Endometrium (tissue), 2 donors: ENCODE data around the gene SIVA1.
"Not testable (repeated sequence)": the region's sequence is repeated elsewhere in the genome, so short reads cannot be mapped to it uniquely, and the experiment has no call there.

Experiments
- FAIRE-seq: peaks from 2 replicates; lab custom pipeline; 2012; peaks lifted over from hg19 to GRCh38; lab: Jason Lieb, UNC
- donor health status: control.
- donor health status: control.

Gene SIVA1

DNA sequence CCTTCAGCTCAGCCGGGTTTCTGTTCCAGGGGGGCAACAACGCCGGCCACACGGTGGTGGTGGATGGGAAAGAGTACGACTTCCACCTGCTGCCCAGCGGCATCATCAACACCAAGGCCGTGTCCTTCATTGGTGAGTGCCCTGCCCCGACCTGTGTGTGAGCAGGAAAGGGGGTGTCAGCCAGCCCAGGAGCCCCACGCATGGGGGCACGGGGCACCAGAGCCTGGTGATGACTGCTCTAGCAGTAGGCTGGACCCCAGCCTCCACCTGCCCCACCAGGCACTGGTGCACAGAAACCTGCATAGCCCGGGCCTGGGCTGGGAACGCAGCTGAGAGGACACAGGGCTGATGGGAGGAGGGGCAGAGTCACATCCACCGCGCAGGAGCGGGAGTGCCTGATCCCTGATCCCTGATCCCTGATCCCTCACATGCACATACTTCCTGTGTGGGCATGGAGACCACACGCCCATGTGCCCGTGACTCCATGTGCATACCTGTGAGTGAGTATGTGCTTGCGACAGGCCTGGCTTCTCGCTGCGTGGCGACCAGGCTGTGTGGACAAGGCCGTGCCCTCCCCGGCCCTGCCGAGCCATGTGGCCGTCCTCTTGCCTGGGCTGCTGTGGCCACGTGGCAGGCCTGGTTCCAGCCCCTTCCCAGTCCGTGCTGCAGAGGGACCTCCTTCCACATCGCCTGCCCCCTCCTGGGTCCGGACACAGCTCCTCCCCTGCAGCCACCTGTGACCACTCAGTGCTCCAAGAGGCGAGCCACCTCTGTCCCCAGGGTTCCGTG lies 17.8 kb upstream of the SIVA1 start:
- FAIRE-seq: no peak

DNA sequence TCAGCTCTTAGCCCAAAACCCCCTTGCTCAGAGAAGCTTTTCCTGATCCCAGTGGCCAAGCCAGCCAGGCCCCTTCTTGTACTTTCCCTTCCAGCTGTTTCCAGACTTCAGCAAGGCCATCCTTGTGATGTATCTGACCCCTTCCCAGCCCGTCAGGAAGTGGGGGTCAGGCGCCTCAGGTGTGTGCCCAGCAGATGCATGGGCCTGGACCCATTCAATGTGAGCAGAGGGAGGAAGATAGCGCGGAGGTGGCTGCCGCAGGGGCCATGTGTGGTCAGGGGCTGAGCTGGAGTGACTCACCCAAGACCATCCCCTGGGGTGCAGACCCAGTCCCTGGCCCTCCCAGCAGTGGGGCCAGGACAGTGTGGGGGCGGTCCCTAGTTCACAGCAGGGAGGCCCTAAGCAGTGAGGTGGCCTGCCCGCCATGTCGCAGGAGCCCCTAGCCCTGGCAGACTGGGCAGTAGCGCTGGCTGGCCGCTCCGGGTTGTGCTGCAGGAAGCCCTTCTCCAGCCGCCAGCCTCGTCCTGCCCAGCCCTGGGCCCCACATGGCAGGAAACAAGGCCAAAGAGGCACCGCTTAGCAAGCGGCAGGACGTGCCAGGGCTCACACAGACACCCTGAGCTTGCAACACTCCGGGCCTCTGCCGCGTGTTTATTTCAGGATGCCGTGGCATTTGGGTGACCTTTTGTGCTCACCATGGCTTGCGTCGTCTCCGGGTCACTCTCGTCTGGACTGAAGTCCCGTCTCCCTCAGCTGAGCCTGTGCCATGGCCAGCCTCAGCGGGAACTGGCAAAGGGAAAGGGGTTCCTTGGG lies 16.9 kb upstream of the SIVA1 start:
- FAIRE-seq: no peak

DNA sequence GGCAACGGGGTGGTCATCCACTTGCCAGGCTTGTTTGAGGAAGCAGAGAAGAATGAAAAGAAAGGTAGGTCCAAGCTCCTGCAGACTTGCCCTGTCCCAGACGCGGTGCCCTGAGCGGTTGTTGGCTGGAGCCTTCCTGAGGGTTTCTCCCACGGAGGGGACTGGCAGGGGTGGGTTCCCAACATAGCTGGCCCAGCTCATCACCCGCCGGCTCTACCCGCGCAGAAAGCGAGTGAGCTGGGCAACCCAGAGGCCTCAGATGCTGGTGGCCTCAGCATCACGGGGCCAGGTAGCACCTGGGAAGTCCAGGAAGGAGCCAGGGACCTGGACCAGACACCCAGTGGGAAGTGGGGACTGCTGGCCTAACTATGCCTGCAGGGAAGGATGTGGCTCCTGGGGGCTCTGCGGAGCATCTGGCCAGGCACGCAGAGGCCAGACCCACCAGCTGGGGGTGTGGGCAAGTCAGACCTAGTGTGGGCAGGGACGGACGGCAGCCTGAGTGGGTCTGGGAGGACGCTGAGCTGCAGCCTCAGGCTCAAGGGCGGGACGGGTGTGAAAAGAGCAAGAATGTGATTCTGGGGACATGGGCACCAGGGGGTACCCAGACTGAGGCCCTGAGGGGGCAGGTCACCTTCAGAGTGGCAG lies 14.4 kb upstream of the SIVA1 start:
- FAIRE-seq: no peak

DNA sequence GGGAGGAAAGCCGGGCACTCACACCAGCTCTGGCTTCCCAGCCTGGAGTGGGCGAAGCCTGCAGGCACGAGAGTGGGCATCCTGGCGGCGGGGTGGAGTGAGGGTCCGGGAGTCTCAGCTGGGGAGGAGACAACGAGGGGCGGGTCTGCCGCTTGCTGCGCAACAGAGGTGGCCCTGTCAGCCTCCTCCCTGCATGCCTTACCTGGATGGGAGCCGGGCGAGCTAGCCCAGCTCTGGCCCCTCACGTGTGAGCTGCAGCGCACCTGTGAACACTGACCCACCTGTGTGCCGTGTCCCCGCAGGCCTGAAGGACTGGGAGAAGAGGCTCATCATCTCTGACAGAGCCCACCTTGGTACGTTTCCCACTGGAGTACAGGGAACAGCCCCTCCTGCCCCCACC lies 13.9 kb upstream of the SIVA1 start:
- FAIRE-seq: no peak

DNA sequence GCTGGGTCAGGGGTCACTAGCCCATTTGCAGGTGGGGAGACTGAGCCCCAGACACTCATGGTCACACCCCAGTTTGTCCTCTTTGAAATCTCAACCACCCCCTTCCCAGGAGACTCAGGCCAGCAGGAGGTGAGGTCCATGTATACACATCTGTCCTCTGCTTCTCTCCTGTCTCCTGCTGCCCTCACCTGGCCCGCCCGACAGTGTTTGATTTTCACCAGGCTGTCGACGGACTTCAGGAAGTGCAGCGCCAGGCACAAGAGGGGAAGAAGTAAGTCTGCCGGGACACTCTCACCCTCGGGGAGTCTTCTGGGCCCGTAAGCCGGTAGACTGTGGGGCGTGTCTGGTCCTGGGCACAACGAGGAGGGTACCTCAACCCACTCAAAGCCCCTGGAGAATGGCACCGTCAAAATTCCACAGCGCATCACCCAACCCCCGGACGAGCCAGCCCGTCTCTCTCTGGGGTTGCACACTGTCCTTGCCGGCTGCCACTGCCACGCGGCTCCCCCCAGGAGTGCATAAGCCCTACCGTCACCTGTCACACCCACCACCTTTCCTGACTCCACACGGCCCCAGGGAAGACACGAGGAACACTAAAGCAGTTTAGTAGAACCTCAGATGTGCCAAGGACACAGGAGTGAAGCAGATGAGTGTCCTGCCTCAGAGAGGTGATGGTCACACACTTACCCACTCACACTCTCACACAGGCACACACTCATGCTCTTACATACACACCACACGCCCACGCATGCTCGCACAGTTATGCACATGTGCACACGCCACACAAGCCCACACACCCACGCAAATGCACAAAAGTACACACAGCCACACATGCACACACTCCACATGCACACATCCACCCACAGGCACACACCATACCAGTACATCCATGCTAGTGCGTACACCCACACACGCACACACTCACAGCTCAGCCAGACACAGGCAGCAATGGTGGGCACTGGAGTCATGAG lies 13.1 kb upstream of the SIVA1 start:
- FAIRE-seq: no peak

DNA sequence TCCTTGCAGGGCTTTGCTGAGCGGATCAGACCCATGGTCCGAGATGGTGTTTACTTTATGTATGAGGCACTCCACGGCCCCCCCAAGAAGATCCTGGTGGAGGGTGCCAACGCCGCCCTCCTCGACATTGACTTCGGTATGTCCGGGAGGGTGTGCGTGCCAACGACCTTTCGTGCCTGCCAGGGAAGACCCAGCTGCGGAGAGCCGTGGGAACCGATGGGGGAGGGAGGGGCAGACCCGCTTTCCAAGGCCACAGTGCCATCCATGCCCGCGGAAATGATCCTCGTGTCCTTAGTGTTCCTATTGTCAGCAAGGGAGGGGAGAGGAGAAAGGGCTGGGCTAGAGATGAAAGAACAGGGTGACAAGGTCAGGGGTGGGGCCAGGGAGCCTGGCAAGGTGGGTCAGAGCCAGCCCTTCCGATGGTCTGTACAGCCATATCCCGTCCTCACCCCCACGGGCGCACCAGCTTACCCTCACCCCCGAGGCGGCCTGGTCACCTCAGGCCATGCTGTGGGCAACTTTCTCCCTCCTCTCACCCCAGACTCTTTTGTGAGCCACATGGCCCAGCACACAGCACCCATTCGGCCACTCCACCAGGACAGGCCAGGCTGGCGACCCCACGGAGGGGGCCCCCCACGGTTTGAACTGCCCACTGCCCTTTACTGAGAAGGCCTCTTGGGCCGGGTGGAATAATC lies 11.7 kb upstream of the SIVA1 start:
- FAIRE-seq: no peak

DNA sequence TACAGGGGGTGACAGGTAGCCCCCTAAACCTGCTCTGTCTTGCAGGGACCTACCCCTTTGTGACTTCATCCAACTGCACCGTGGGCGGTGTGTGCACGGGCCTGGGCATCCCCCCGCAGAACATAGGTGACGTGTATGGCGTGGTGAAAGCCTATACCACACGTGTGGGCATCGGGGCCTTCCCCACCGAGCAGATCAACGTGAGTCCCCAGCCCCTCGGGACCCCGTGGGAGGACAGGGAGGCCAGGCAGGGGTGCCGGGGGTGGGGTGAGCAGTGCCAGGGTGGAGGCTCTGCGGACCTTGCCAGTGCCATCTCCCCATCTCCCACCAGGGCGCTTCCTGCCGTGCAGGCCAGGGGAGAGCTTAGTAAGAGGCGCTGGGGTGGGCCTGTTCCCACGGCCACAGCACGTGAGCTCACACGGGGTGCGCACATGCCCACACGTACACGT lies 11.1 kb upstream of the SIVA1 start:
- FAIRE-seq: no peak

DNA sequence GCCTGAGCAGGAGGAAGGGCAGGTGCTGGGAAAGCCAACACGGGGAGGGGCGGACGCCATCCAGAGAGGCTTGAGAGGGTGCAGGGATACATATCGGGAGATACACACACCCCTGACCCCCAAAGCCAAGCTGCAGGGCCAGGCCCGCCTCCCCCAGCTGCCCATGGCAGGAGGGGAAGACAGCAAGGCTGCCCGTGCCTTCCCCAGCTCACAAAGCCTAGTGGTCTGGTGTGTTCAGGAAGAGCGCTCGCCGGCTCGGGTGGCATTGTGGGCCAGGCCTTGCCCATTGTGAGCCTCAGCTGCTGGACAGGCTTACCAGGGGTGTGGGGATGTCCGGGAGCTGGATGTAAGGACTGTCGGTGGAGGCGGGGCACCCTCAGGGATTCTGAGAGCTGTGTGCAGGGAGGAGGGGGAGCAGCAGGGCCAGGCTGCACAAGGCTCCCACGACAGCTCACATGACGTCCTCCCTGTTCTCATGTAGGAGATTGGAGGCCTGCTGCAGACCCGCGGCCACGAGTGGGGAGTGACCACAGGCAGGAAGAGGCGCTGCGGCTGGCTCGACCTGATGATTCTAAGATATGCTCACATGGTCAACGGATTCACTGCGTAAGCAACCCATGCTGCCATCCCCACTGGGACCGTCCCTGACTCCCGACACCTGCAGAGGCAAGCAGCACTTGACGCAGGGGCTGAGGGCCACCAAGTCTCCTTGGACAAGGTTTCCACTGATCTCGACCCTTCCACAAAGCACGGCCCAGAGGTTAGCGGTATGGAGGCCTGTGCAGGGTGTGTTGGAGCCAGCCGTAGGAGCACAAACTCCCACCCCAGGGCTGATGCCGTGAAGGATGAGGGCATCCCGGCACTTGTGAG lies 10.1 kb upstream of the SIVA1 start:
- FAIRE-seq: no peak

DNA sequence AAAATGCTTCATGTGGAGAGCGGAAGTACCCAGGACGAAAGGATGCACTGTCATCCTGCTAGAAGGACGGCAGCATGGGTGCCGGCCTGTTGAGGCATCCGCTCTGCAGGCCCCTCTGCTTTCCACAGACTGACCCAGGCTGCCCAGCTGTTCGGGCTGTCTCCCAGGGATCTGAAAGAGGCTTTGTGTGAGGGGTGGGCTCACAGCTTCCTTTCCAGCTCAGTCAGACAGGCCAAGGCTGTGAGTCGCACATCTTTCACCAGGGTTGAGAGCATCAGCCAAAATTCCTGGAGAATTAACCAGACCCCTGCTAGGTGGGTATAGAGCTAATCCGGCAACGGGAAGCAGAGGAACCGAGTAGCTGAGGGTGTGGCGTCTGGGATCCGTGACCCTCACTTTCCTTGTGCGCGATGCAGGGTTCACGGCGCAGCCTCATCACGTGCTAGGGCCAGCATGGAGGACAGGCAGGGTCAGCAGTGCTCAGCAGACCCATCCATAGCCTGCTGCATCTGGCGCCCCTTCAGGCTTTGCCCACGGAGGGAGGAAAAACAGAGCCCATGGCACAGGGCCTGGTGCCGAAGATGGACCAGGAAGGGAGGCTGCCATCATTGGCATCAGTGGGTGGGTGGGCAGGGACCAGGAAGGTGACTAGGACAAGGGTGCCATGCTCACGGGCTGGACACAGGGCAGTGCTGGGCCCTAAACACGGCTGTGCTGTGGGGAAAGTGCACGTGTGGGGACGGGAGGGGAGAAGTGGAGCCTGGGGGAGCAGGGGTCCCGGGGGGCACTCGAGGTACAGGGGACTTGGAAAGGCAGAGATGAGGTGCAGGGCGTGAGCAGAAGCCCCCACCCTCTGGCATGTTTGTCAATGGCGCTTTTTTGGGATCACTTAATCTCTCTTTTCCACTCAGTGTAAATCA lies 9.2 kb upstream of the SIVA1 start:
- FAIRE-seq: no peak

DNA sequence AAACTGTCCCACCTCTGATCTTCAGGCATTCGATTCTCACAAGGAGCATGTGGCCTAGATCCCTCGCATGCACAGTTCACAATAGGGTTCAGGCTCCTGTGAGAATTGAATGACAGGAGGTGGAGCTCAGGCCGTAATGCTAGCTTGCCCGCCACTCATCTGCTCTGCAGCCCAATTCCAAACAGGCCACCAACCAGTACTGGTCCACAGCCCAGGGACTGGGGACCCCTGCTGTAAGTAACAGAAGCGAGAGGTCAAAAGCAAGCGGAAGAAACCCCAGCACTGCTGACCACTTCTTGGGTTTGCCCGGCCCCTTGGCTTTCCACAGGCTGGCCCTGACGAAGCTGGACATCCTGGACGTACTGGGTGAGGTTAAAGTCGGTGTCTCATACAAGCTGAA lies 8.5 kb upstream of the SIVA1 start:
- no peak for FAIRE-seq

DNA sequence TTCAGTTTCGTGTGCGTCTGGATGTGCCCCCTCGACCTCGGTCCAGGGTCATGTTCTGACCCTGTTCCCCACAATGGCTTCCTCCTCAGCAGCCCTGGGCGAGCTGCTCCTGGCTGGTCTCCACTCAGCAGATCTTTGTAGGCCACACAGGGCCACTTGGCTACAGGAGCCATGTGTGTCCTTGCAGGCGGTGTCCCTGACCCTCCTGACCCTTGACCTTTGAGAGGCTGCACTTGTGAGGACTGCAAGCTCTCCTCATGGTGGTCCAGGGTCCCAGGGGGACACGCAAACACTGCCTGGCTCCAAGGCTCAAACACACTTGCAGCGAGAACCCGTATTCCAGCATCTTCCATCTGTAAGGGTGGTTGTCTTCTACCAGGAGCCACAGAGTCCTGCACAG lies 7.5 kb upstream of the SIVA1 start:
- FAIRE-seq: no peak

DNA sequence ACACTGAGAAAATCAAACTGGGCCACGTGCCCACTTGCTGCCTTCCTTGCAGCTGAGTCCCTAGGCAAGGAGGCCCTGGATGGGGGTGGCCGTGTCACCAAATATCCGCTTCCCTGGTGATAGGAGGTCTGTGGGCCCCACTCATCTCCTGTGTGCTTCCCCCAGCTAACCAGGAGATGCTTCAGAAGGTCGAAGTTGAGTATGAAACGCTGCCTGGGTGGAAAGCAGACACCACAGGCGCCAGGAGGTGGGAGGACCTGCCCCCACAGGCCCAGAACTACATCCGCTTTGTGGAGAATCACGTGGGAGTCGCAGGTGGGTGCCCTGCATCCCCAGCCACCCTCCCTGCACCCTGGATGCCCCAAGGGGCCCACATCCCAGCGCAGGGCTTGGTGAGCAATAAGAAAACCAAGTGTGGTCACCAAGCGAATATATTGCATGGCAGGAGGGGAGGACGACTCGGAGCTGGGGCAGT lies 6.8 kb upstream of the SIVA1 start:
- FAIRE-seq: no peak

DNA sequence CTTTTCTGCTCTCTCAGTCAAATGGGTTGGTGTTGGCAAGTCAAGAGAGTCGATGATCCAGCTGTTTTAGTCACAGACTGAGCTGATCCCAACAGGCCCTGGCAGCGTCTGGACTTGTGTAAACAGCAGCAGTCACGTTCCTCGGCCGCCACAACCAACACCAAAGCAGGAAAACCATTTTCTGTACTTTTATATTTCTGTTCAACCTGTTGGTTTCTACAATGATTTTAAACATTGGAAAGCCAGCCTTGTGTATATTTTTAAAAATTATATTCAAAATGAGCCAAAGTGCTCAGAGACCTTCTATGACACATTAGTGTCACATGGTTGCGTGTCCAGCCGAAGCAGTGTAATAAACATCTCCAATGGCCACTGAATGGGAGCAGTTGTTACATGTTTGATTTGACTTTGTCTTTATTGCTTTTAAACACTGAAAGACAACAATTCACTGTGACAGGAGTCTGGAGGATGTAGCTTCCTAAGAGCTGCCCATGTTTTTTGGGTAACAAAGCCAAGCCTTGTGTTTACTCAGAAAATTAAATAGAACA lies 5.9 kb upstream of the SIVA1 start:
- FAIRE-seq: no peak

DNA sequence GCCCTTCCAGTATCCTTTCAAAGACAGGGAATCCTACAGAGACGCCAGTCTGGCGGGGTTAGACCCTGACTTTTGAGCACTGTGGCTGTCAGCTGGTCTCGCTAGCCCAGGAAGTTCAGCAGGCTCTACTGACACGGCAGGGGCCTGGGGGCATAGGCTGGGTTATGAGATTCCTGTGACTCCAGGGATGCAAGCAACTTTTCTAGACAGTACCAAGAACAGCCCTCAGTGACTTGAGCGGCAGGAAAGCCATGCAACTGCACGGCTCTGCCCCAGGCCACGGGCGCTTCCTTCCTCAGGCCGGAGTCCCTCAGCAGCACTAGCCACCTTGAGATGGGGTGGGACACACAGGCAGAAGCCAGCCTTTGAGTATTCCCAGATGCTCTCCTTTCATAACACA lies 5.1 kb upstream of the SIVA1 start:
- no peak for FAIRE-seq

DNA sequence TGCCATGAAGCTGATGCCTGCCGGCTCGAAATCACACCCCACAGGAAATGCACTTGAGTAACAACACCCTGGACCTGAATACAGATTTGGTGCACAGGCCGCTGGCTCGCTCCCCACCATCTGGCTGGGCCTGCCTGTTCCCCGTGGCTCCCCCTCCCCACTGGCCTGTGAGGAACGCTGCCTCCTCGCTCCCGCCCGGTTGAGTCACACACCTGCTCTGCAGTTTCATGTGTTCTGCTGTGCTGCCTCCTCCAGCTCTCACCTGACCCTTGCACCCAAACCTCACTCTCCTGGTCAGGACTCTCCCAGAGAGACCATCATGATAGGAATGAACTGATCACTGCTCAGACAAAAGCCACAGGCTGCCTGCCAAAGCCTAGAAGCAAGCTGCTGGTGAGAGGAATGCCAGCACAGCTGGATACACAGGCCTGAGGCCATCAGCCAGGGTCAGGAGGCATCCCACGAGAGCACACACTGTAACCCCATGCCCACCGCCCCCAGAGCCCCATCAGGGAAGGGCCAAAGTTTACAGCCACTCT lies 3.8 kb upstream of the SIVA1 start:
- no peak for FAIRE-seq

DNA sequence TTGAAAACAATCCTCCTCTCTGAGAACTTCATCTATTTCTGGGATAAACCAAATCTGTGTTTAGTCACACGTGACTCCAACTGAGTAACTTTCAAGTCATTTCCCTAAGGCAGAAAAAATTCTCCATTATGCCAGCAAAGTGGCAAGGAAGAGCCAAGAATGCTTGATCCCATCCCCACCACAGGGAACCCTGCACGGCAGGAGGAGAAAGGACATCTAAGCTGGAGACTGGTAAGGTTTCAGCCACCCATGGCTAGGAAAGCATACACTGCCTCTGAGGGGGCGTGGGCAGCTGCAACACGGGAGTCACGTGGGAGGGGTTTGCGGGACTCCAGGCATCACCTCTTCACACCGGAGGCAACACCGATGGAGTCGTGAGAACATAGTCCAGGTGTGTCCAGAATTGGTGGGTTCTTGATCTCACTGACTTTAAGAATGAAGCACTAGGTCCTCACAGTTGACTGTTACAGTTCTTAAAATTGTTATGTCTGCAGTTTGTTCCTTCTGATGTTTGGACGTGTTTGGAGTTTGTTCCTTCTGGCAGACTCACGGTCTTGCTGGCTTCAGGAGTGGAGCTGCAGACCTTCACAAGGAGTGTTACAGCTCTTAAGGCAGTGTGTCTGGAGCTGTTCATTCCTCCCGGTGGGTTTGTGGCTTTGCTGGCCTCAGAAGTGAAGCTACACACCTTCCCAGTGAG lies 2.7 kb upstream of the SIVA1 start:
- no peak for FAIRE-seq

DNA sequence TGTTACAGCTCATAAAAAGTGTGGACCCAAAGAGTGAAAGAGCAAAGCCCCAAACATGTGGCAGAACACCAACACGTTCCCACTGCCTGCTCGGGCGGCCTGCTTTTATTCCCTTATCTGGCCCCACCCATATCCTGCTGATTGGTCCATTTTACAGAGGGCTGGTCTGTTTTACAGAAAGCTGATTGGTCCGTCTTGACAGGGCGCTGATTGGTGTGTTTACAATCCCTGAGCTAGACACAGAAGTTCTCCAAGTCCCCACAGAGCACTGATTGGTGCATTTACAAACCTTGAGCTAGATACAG lies 2.2 kb upstream of the SIVA1 start:
- FAIRE-seq: not testable (repeated sequence)
